Retinal pigment epithelial cell (primary cell): ENCODE results near the gene ESPN.

Source experiments
- DNase-seq: peaks from one replicate; pipeline ENCODE4 v3.0.0-alpha.2; 2010; ENCODE audit warnings: low read depth
- H3K4me3 ChIP-seq: 2 replicates; pipeline ENCODE4 v1.5.1; 2011; ENCODE audit warnings: mild to moderate bottlenecking, low read length, control low read depth, moderate library complexity
- CTCF ChIP-seq: conservative IDR thresholded peaks from 2 replicates; pipeline ENCODE4 v1.5.1; 2011; ENCODE audit warnings: low read depth, low read length, control low read depth, inconsistent platforms

The ESPN gene, protein sequence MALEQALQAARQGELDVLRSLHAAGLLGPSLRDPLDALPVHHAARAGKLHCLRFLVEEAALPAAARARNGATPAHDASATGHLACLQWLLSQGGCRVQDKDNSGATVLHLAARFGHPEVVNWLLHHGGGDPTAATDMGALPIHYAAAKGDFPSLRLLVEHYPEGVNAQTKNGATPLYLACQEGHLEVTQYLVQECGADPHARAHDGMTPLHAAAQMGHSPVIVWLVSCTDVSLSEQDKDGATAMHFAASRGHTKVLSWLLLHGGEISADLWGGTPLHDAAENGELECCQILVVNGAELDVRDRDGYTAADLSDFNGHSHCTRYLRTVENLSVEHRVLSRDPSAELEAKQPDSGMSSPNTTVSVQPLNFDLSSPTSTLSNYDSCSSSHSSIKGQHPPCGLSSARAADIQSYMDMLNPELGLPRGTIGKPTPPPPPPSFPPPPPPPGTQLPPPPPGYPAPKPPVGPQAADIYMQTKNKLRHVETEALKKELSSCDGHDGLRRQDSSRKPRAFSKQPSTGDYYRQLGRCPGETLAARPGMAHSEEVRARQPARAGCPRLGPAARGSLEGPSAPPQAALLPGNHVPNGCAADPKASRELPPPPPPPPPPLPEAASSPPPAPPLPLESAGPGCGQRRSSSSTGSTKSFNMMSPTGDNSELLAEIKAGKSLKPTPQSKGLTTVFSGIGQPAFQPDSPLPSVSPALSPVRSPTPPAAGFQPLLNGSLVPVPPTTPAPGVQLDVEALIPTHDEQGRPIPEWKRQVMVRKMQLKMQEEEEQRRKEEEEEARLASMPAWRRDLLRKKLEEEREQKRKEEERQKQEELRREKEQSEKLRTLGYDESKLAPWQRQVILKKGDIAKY

GRCh38 chr1:6424619-6425593 is at the start of gene ESPN:
TSS of gene ESPN (plus strand) at chr1:6424776. CDS start at chr1:6424956, 180 bp downstream.
- no peak for DNase-seq
- no peak for TF ChIP-seq CTCF
- H3K4me3 ChIP-seq, result no peak within 1 kb of the TSS

- no peak overlapping the region for H3K4me3 ChIP-seq
- no peak for TF ChIP-seq CTCF
- no peak for DNase-seq
These were observed 46.4 kb upstream of the ESPN start for GRCh38 chr1:6378096-6378746.

- no peak for TF ChIP-seq CTCF
- DNase-seq, result no peak
- no peak overlapping the region for H3K4me3 ChIP-seq
These were observed 44.5 kb upstream of the ESPN start for GRCh38 chr1:6380037-6380436.

- no peak for TF ChIP-seq CTCF
- H3K4me3 ChIP-seq, result no peak overlapping the region
- DNase-seq, result no peak
These were observed 40.4 kb upstream of the ESPN start for GRCh38 chr1:6384135-6384534.

GRCh38 chr1:6384962-6385361 is 39.6 kb upstream of the ESPN start:
- H3K4me3 ChIP-seq, result no peak overlapping the region
- DNase-seq, result no peak
- no peak for TF ChIP-seq CTCF

- TF ChIP-seq CTCF, result no peak
- no peak overlapping the region for H3K4me3 ChIP-seq
- no peak for DNase-seq
These were observed 38.9 kb upstream of the ESPN start for GRCh38 chr1:6385488-6386191.
